ENCODE results near the gene COG1. TPM values are rescaled to one million over a fixed set of nuclear protein-coding genes. Genes with fewer than 3 reads are reported as not detected.

COG1 gene
- total RNA-seq, 2 experiments from 2014 or later = 29.8 to 30.6 TPM

- no peak for DNase-seq
- Mint-ChIP-seq H3K36me3 (peaks cover 31% of the 10 kb centered on the region), H3K4me3 (peak overlapping the region; percentile 56), H3K4me1 (ENCODE audit: low read depth) (peaks cover 25% of the 10 kb centered on the region), H3K27me3 (no peaks in the 10 kb centered on the region), H3K9me3 (no peaks in the 10 kb centered on the region), H3K27ac (peak overlapping the region; percentile 18)
- intact Hi-C loops (cut with micrococcal nuclease) = loop anchor here (5.0 kb wide), 2 partner anchors 118 to 178 kb away; partner anchors contain the start of gene CDC42EP4
- ChIA-PET POLR2A (interaction anchor here (0.6 to 3.4 kb wide), 3 partner anchors 33 to 126 kb away, joined by 3 to 23 read pairs (median 3); a partner anchor contains a TSS), CTCF (interaction anchor here (0.6 to 1.0 kb wide), 4 partner anchors 12 to 175 kb away, joined by 3 read pairs; a partner anchor contains a TSS)
These were observed 1.8 kb downstream of the COG1 start for GRCh38 chr17:73194514-73195222.

- H3K4me3 Mint-ChIP-seq = no peak overlapping the region
- H3K27ac Mint-ChIP-seq = no peak overlapping the region
- H3K27me3 Mint-ChIP-seq = no peaks in the 10 kb centered on the region
- peaks cover 44% of the 10 kb centered on the region for H3K36me3 Mint-ChIP-seq
- H3K4me1 Mint-ChIP-seq (ENCODE audit: low read depth) = peaks cover 22% of the 10 kb centered on the region
- CTCF ChIA-PET = interaction anchor here (0.8 to 1.2 kb wide), 3 partner anchors 31 to 471 kb away, joined by 3 to 4 read pairs (median 3); no protein-coding TSS in a partner anchor
- intact Hi-C loops (cut with micrococcal nuclease) = no loop called here
- POLR2A ChIA-PET = interaction anchor here (0.6 to 1.0 kb wide), 2 partner anchors 35 to 111 kb away, joined by 4 to 9 read pairs; a partner anchor contains a TSS
- DNase-seq = no peak
- no peaks in the 10 kb centered on the region for H3K9me3 Mint-ChIP-seq
These were observed 3.6 kb downstream of the COG1 start for GRCh38 chr17:73196500-73196899.

GRCh38 chr17:73197161-73197560 is 4.3 kb downstream of the COG1 start:
- no peak for DNase-seq
- no peak overlapping the region for H3K27ac Mint-ChIP-seq
- no peaks in the 10 kb centered on the region for H3K9me3 Mint-ChIP-seq
- H3K4me1 Mint-ChIP-seq (ENCODE audit: low read depth) = peaks cover 21% of the 10 kb centered on the region
- intact Hi-C loops (cut with micrococcal nuclease) = no loop called here
- H3K4me3 Mint-ChIP-seq = no peak overlapping the region
- CTCF ChIA-PET = interaction anchor here (1.1 to 1.3 kb wide), 3 partner anchors 34 to 472 kb away, joined by 3 to 4 read pairs (median 4); no protein-coding TSS in a partner anchor
- POLR2A ChIA-PET = interaction anchor here (1.0 kb wide), 1 partner anchor 35 kb away, joined by 4 read pairs; a partner anchor contains a TSS
- H3K36me3 Mint-ChIP-seq = peaks cover 46% of the 10 kb centered on the region
- H3K27me3 Mint-ChIP-seq = no peaks in the 10 kb centered on the region

- peaks cover 26% of the 10 kb centered on the region for H3K4me1 Mint-ChIP-seq (ENCODE audit: low read depth)
- no peak overlapping the region for H3K27ac Mint-ChIP-seq
- intact Hi-C loops (cut with micrococcal nuclease) = no loop called here
- H3K9me3 Mint-ChIP-seq = no peaks in the 10 kb centered on the region
- H3K27me3 Mint-ChIP-seq = no peaks in the 10 kb centered on the region
- CTCF ChIA-PET = interaction anchor here (1.3 kb wide), 1 partner anchor 473 kb away, joined by 4 read pairs; no protein-coding TSS in a partner anchor
- peaks cover 53% of the 10 kb centered on the region for H3K36me3 Mint-ChIP-seq
- H3K4me3 Mint-ChIP-seq = no peak overlapping the region
- DNase-seq = no peak
- POLR2A ChIA-PET = no interaction called here
These were observed 5.5 kb downstream of the COG1 start for GRCh38 chr17:73198201-73198929.

- no peak for DNase-seq
- peaks cover 58% of the 10 kb centered on the region for H3K36me3 Mint-ChIP-seq
- H3K27ac Mint-ChIP-seq = no peak overlapping the region
- CTCF ChIA-PET = no interaction called here
- peaks cover 26% of the 10 kb centered on the region for H3K4me1 Mint-ChIP-seq (ENCODE audit: low read depth)
- H3K9me3 Mint-ChIP-seq = no peaks in the 10 kb centered on the region
- POLR2A ChIA-PET = no interaction called here
- intact Hi-C loops (cut with micrococcal nuclease) = no loop called here
- no peak overlapping the region for H3K4me3 Mint-ChIP-seq
- H3K27me3 Mint-ChIP-seq = no peaks in the 10 kb centered on the region
These were observed 6.0 kb downstream of the COG1 start for GRCh38 chr17:73198930-73199260.

GRCh38 chr17:73199751-73200317 is 7.0 kb downstream of the COG1 start:
- H3K4me3 Mint-ChIP-seq = no peak overlapping the region
- no peaks in the 10 kb centered on the region for H3K9me3 Mint-ChIP-seq
- intact Hi-C loops (cut with micrococcal nuclease) = no loop called here
- ChIA-PET POLR2A (no interaction called here), CTCF (no interaction called here)
- H3K27ac Mint-ChIP-seq = no peak overlapping the region
- peaks cover 25% of the 10 kb centered on the region for H3K4me1 Mint-ChIP-seq (ENCODE audit: low read depth)
- peaks cover 60% of the 10 kb centered on the region for H3K36me3 Mint-ChIP-seq
- H3K27me3 Mint-ChIP-seq = no peaks in the 10 kb centered on the region
- no peak for DNase-seq

GRCh38 chr17:73200476-73200875 is 7.6 kb downstream of the COG1 start:
- Mint-ChIP-seq H3K9me3 (no peaks in the 10 kb centered on the region), H3K4me3 (no peak overlapping the region), H3K27me3 (no peaks in the 10 kb centered on the region), H3K4me1 (ENCODE audit: low read depth) (peaks cover 22% of the 10 kb centered on the region), H3K36me3 (peaks cover 64% of the 10 kb centered on the region), H3K27ac (no peak overlapping the region)
- intact Hi-C loops (cut with micrococcal nuclease) = no loop called here
- ChIA-PET CTCF (no interaction called here), POLR2A (no interaction called here)
- no peak for DNase-seq

- no peak for DNase-seq
- no peaks in the 10 kb centered on the region for H3K9me3 Mint-ChIP-seq
- intact Hi-C loops (cut with micrococcal nuclease) = no loop called here
- peaks cover 65% of the 10 kb centered on the region for H3K36me3 Mint-ChIP-seq
- H3K27me3 Mint-ChIP-seq = no peaks in the 10 kb centered on the region
- H3K27ac Mint-ChIP-seq = no peak overlapping the region
- H3K4me3 Mint-ChIP-seq = no peak overlapping the region
- POLR2A ChIA-PET = no interaction called here
- CTCF ChIA-PET = interaction anchor here (1.3 to 2.8 kb wide), 2 partner anchors 9 to 10 kb away, joined by 3 to 10 read pairs; partner anchors contain the start of gene COG1
- H3K4me1 Mint-ChIP-seq (ENCODE audit: low read depth) = peaks cover 17% of the 10 kb centered on the region
These were observed 8.6 kb downstream of the COG1 start for GRCh38 chr17:73201215-73202069.

GRCh38 chr17:73203135-73203787 is 10.4 kb downstream of the COG1 start:
- ChIA-PET POLR2A (interaction anchor here (1.3 kb wide), 1 partner anchor 29 kb away, joined by 3 read pairs; a partner anchor contains a TSS), CTCF (interaction anchor here (1.3 to 2.8 kb wide), 4 partner anchors 9 to 52 kb away, joined by 3 to 10 read pairs (median 4); partner anchors contain the start of gene COG1)
- H3K9me3 Mint-ChIP-seq = no peaks in the 10 kb centered on the region
- H3K36me3 Mint-ChIP-seq = peaks cover 62% of the 10 kb centered on the region
- no peaks in the 10 kb centered on the region for H3K27me3 Mint-ChIP-seq
- DNase-seq = no peak
- peaks cover 15% of the 10 kb centered on the region for H3K4me1 Mint-ChIP-seq (ENCODE audit: low read depth)
- intact Hi-C loops (cut with micrococcal nuclease) = no loop called here
- peak overlapping the region; percentile 47 for H3K27ac Mint-ChIP-seq
- no peak overlapping the region for H3K4me3 Mint-ChIP-seq

- intact Hi-C loops (cut with micrococcal nuclease) = no loop called here
- peak overlapping the region; percentile 47 for H3K27ac Mint-ChIP-seq
- POLR2A ChIA-PET = interaction anchor here (1.3 kb wide), 1 partner anchor 28 kb away, joined by 3 read pairs; a partner anchor contains a TSS
- H3K9me3 Mint-ChIP-seq = no peaks in the 10 kb centered on the region
- DNase-seq = peak; percentile 42
- H3K27me3 Mint-ChIP-seq = no peaks in the 10 kb centered on the region
- H3K4me1 Mint-ChIP-seq (ENCODE audit: low read depth) = peaks cover 15% of the 10 kb centered on the region
- CTCF ChIA-PET = interaction anchor here (1.5 to 2.8 kb wide), 2 partner anchors 11 kb away, joined by 4 to 10 read pairs; partner anchors contain the start of gene COG1
- H3K4me3 Mint-ChIP-seq = no peak overlapping the region
- H3K36me3 Mint-ChIP-seq = peaks cover 62% of the 10 kb centered on the region
These were observed 11.1 kb downstream of the COG1 start for GRCh38 chr17:73203788-73204479.
